ENCODE results near the gene SEC61A2. TPM values are rescaled to one million over a fixed set of nuclear protein-coding genes. Genes with fewer than 3 reads are reported as not detected.
"Not testable (repeated sequence)": the region's sequence is repeated elsewhere in the genome, so short reads cannot be mapped to it uniquely, and the experiment has no call there.

SEC61A2 gene
- total RNA-seq = 1 to 10 TPM; 9.1 to 9.7 TPM

DNA sequence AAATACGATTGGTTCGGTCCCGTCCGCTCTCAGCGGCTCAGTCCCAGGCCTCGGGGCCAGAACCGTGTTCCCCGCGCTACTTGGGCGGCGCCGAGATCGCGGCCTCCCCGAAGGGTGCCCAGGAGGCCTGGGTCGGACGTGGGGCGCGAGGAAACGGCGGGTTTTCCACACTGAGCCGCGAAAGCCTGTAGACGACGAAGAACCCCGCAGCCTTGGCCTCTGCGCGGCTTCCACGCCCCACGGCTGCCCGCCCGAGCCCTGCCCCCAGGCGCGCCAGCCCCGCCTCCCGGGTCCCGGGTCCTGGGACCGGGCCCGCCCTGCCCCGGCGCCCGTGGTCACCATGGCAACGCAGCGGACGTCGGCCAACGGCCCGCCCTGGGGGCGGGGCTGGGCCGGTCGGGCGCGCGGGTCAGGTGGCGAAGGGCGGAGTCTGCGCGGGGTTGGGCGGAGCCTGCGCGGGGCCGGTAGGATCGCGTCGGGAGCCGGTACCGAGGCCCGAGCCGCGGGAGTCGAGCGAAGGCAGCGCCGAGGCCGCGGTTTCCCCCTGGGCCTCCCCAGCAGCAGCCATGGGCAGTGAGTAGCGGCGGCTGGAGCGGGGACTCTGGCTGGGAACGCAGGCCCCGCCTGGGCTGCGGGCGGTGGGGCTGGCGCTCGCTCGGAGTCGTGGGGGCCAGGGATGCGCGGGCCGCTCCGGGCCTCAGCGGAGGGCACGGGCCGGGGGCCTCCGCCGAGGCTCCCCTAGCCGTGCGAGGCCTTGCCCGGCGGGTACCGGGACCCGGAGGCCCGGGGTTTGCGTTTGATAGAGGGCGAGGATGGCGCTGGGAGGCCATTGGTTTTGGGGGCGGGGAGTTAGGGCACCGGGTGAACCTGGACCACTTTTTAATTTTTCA is at the start of gene SEC61A2:
TSS of gene SEC61A2 (plus strand) at position 456 of the 890 bp plus-strand sequence. CDS start at position 567, 111 bp downstream.
- H3K4me1 Mint-ChIP-seq (ENCODE audit: low read depth) = peaks cover 17% of the 10 kb centered on the region
- H3K27ac Mint-ChIP-seq = peak within 1 kb of the TSS; percentile 80
- peak within 1 kb of the TSS; percentile 84 for H3K4me3 Mint-ChIP-seq
- H3K27me3 Mint-ChIP-seq (ENCODE audit: low read depth) = no peaks in the 10 kb centered on the region
- no peaks in the 10 kb centered on the region for H3K9me3 Mint-ChIP-seq (ENCODE audit: insufficient read depth)
- CTCF ChIA-PET = interaction anchor here (0.6 to 1.5 kb wide), 9 partner anchors 8 to 142 kb away, joined by 3 to 6 read pairs (median 4); partner anchors contain the start of genes CDC123 and NUDT5
- POLR2A ChIA-PET = interaction anchor here (0.7 to 1.9 kb wide), 6 partner anchors 17 to 87 kb away, joined by 3 to 11 read pairs (median 6); partner anchors contain the start of genes CDC123, NUDT5 and UPF2
- H3K36me3 Mint-ChIP-seq (ENCODE audit: low read depth) = peaks cover 11% of the 10 kb centered on the region
- ATAC-seq (peak; percentile 96), DNase-seq (peak; percentile 97)

GRCh38 chr10:12081470-12081869 is 48.0 kb upstream of the SEC61A2 start:
- POLR2A ChIA-PET = no interaction called here
- ATAC-seq (no peak), DNase-seq (no peak)
- CTCF ChIA-PET = interaction anchor here (1.2 kb wide), 1 partner anchor 95 kb away, joined by 3 read pairs; no protein-coding TSS in a partner anchor
- H3K27me3 Mint-ChIP-seq (ENCODE audit: low read depth) = no peaks in the 10 kb centered on the region
- H3K4me1 Mint-ChIP-seq (ENCODE audit: low read depth) = no peaks in the 10 kb centered on the region
- H3K27ac Mint-ChIP-seq = no peak overlapping the region
- peaks cover 11% of the 10 kb centered on the region for H3K36me3 Mint-ChIP-seq (ENCODE audit: low read depth)
- H3K4me3 Mint-ChIP-seq = no peak overlapping the region
- no peaks in the 10 kb centered on the region for H3K9me3 Mint-ChIP-seq (ENCODE audit: insufficient read depth)

GRCh38 chr10:12081879-12082557 is 47.5 kb upstream of the SEC61A2 start:
- CTCF ChIA-PET = interaction anchor here (1.2 kb wide), 1 partner anchor 95 kb away, joined by 3 read pairs; no protein-coding TSS in a partner anchor
- no peak overlapping the region for H3K27ac Mint-ChIP-seq
- no peak overlapping the region for H3K4me3 Mint-ChIP-seq
- no peaks in the 10 kb centered on the region for H3K27me3 Mint-ChIP-seq (ENCODE audit: low read depth)
- H3K9me3 Mint-ChIP-seq (ENCODE audit: insufficient read depth) = no peaks in the 10 kb centered on the region
- H3K36me3 Mint-ChIP-seq (ENCODE audit: low read depth) = peaks cover 17% of the 10 kb centered on the region
- H3K4me1 Mint-ChIP-seq (ENCODE audit: low read depth) = no peaks in the 10 kb centered on the region
- no peak for DNase-seq
- ATAC-seq = no peak
- POLR2A ChIA-PET = no interaction called here

DNA sequence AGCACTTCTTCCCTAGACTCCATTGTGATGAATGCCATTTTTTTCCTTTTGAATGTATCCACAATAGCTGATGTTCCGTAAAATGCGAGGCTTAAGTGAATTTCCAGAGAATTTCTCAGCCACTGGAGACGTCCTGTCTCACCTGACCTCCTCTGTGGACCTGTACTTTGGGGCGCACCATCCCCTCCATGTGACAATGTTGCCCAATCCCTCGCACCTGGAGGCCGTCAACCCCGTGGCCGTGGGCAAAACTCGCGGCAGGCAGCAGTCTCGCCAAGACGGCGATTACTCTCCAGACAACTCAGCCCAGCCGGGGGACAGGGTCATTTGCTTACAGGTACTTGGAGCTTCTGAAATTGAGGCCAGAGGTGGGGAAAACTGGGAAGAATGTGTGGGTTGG is 40.6 kb upstream of the SEC61A2 start:
- no peaks in the 10 kb centered on the region for H3K27me3 Mint-ChIP-seq (ENCODE audit: low read depth)

DNA sequence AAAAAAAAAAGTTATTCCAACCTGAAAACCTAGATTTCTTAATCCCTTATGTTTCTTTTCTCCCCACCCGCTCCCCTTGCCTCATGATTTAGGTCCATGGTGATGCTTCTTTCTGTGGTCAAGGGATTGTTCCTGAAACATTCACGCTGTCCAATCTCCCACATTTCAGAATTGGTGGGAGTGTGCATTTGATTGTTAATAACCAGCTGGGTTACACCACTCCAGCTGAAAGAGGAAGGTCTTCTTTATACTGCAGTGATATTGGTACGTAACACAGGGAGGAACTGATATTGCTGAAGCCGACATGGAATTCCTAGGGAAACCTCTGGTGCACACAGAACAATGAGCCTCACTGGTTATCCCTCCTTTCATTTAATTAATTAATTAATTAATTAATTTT is 38.1 kb upstream of the SEC61A2 start:
- Mint-ChIP-seq H3K27me3 (ENCODE audit: low read depth) (no peaks in the 10 kb centered on the region), H3K4me1 (ENCODE audit: low read depth) (no peaks in the 10 kb centered on the region), H3K9me3 (ENCODE audit: insufficient read depth) (no peaks in the 10 kb centered on the region), H3K27ac (no peak overlapping the region), H3K4me3 (no peak overlapping the region), H3K36me3 (ENCODE audit: low read depth) (peaks cover 46% of the 10 kb centered on the region)
- CTCF ChIA-PET = no interaction called here
- POLR2A ChIA-PET = no interaction called here
- DNase-seq = no peak
- no peak for ATAC-seq

More for the DNA sequence above, 40.6 kb upstream of the SEC61A2 start:
- H3K9me3 Mint-ChIP-seq (ENCODE audit: insufficient read depth) = no peaks in the 10 kb centered on the region
- no peak overlapping the region for H3K27ac Mint-ChIP-seq
- no peak for DNase-seq
- ATAC-seq = no peak
- H3K36me3 Mint-ChIP-seq (ENCODE audit: low read depth) = peaks cover 48% of the 10 kb centered on the region
- H3K4me1 Mint-ChIP-seq (ENCODE audit: low read depth) = no peaks in the 10 kb centered on the region
- H3K4me3 Mint-ChIP-seq = no peak overlapping the region
- CTCF ChIA-PET = interaction anchor here (1.3 kb wide), 1 partner anchor 21 kb away, joined by 3 read pairs; no protein-coding TSS in a partner anchor
- POLR2A ChIA-PET = interaction anchor here (0.6 kb wide), 2 partner anchors 34 to 517 kb away, joined by 5 read pairs; no protein-coding TSS in a partner anchor

GRCh38 chr10:12097361-12097760 is 32.1 kb upstream of the SEC61A2 start:
- H3K27ac Mint-ChIP-seq; H3K27me3 Mint-ChIP-seq (ENCODE audit: low read depth); H3K4me3 Mint-ChIP-seq; H3K9me3 Mint-ChIP-seq (ENCODE audit: insufficient read depth); CTCF ChIA-PET; DNase-seq; POLR2A ChIA-PET; ATAC-seq; H3K4me1 Mint-ChIP-seq (ENCODE audit: low read depth): not testable (repeated sequence)
- peaks cover 37% of the 10 kb centered on the region for H3K36me3 Mint-ChIP-seq (ENCODE audit: low read depth)

DNA sequence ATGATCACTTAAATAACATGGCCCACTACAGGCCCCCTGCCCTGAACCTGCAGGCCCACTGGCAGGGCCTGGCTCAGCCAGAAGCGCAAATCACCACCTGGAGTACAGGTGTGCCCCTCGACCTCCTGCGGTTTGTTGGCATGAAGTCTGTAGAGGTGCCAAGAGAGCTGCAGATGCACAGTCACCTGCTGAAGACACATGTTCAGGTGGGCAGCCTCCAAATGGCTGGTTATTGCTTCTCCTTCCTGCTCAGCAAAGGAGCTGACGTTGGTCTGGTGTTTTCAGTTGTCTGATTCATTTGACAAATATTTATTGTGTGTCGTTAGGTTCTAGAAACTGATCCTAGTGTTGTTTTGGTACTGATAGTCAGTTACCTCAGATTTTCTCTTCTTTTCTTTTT is 31.7 kb upstream of the SEC61A2 start:
- Mint-ChIP-seq H3K9me3 (ENCODE audit: insufficient read depth) (no peaks in the 10 kb centered on the region), H3K27me3 (ENCODE audit: low read depth) (no peaks in the 10 kb centered on the region), H3K4me3 (no peak overlapping the region), H3K4me1 (ENCODE audit: low read depth) (no peaks in the 10 kb centered on the region), H3K27ac (no peak overlapping the region), H3K36me3 (ENCODE audit: low read depth) (peaks cover 35% of the 10 kb centered on the region)
- DNase-seq (no peak), ATAC-seq (no peak)
- POLR2A ChIA-PET = no interaction called here
- CTCF ChIA-PET = no interaction called here

DNA sequence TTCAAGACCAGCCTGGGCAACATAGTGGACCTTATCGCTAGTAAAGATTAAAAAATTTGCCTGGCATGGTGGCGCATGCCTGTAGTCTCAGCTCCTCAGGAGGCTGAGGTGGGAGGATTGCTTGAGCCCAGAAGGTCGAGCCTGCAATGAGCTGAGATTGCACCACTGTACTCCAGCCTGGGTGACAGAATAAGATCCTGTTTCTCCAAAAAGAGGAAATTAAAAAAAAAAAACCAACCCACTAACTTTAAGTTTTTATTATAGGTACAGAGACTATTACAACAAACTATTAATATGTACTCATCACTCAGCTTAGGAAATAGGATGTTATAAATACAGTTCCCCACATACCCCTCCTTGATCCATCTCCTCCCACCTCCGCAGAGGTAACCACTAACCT is 30.5 kb upstream of the SEC61A2 start:
- no peak for ATAC-seq
- no peak overlapping the region for H3K27ac Mint-ChIP-seq
- POLR2A ChIA-PET = no interaction called here
- H3K36me3 Mint-ChIP-seq (ENCODE audit: low read depth) = peaks cover 35% of the 10 kb centered on the region
- H3K4me1 Mint-ChIP-seq (ENCODE audit: low read depth) = no peaks in the 10 kb centered on the region
- DNase-seq = no peak
- H3K4me3 Mint-ChIP-seq = no peak overlapping the region
- CTCF ChIA-PET = interaction anchor here (0.6 kb wide), 1 partner anchor 684 kb away, joined by 3 read pairs; no protein-coding TSS in a partner anchor
- H3K27me3 Mint-ChIP-seq (ENCODE audit: low read depth) = no peaks in the 10 kb centered on the region
- H3K9me3 Mint-ChIP-seq (ENCODE audit: insufficient read depth) = no peaks in the 10 kb centered on the region

DNA sequence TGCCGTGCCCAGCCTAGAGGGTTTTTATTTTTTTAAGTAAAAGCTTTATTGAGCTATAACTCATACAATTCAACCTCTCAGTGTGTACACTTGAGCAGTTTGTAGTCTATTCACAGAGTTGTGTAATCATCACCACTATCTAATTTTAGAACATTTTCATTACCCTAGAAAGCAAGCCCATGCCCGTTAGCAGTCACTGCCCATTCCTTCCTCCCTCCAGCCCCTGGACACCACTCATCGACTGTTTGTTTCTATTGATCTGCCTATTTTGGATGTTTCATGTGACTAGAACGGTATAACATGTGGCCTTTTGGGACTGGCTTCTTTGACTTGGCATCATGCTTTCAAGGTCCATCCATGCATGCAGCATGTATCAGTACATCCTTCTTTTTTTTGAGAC is 25.7 kb upstream of the SEC61A2 start:
- Mint-ChIP-seq H3K9me3 (ENCODE audit: insufficient read depth) (no peaks in the 10 kb centered on the region), H3K4me3 (no peak overlapping the region), H3K36me3 (ENCODE audit: low read depth) (peaks cover 46% of the 10 kb centered on the region), H3K27me3 (ENCODE audit: low read depth) (no peaks in the 10 kb centered on the region), H3K4me1 (ENCODE audit: low read depth) (no peaks in the 10 kb centered on the region), H3K27ac (no peak overlapping the region)
- DNase-seq (no peak), ATAC-seq (no peak)
- ChIA-PET CTCF (interaction anchor here (1.5 kb wide), 1 partner anchor 117 kb away, joined by 3 read pairs; no protein-coding TSS in a partner anchor), POLR2A (no interaction called here)

DNA sequence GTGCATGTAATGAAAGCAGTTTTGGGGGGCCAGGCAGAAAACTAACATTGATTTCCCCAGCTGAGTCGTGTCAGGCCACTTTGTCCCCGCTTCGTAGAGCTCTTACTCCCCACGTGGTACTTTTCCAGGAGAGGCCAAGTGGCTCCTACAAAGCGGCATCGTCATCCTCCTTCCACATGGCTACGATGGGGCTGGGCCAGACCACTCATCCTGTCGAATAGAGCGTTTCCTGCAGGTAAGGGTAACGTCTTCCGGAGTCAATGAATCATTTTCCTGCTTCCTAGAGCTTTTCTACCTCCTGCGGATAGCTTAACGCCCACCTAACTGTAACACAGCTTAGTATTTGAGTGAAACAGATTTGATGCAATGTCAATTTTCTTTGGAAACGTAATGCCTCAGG is 21.7 kb upstream of the SEC61A2 start:
- Mint-ChIP-seq H3K4me1 (ENCODE audit: low read depth) (peaks cover 13% of the 10 kb centered on the region), H3K4me3 (no peak overlapping the region), H3K36me3 (ENCODE audit: low read depth) (peaks cover 48% of the 10 kb centered on the region), H3K27ac (no peak overlapping the region), H3K9me3 (ENCODE audit: insufficient read depth) (no peaks in the 10 kb centered on the region), H3K27me3 (ENCODE audit: low read depth) (no peaks in the 10 kb centered on the region)
- ATAC-seq (no peak), DNase-seq (no peak)
- ChIA-PET CTCF (no interaction called here), POLR2A (no interaction called here)

- DNase-seq = no peak
Measured at GRCh38 chr10:12109286-12109685, 20.2 kb upstream of the SEC61A2 start.

DNA sequence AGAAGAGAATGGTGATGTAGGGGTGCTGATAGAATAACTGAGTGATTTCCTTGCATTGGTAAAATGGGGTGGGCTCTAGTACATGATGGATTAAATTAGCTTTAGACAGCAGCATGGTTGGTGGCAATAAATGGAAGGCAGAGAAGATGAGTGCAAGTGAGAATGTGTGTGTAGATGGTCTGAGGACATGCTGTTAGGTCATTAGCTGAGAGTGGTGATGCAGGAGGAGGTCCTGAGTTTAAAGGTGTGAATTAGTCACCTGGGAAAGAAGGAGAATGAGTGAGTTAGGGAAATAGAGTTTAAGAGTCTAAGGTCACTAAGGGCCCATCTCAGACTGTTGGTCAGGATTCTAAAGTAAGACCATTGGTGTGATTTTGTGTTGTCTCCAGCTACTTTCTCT is 17.9 kb upstream of the SEC61A2 start:
- H3K27ac Mint-ChIP-seq = peak overlapping the region; percentile 43
- ATAC-seq = no peak
- peaks cover 36% of the 10 kb centered on the region for H3K36me3 Mint-ChIP-seq (ENCODE audit: low read depth)
- H3K4me3 Mint-ChIP-seq = no peak overlapping the region
- H3K4me1 Mint-ChIP-seq (ENCODE audit: low read depth) = peaks cover 22% of the 10 kb centered on the region
- CTCF ChIA-PET = interaction anchor here (1.1 kb wide), 1 partner anchor 19 kb away, joined by 3 read pairs; no protein-coding TSS in a partner anchor
- no peak for DNase-seq
- no peaks in the 10 kb centered on the region for H3K27me3 Mint-ChIP-seq (ENCODE audit: low read depth)
- POLR2A ChIA-PET = interaction anchor here (1.0 to 1.6 kb wide), 2 partner anchors 11 to 68 kb away, joined by 3 to 4 read pairs; no protein-coding TSS in a partner anchor
- no peaks in the 10 kb centered on the region for H3K9me3 Mint-ChIP-seq (ENCODE audit: insufficient read depth)

More at GRCh38 chr10:12109286-12109685, 20.2 kb upstream of the SEC61A2 start:
- H3K4me3 Mint-ChIP-seq = no peak overlapping the region
- no peak overlapping the region for H3K27ac Mint-ChIP-seq
- H3K4me1 Mint-ChIP-seq (ENCODE audit: low read depth) = peaks cover 22% of the 10 kb centered on the region
- no peaks in the 10 kb centered on the region for H3K9me3 Mint-ChIP-seq (ENCODE audit: insufficient read depth)
- no peaks in the 10 kb centered on the region for H3K27me3 Mint-ChIP-seq (ENCODE audit: low read depth)
- ChIA-PET POLR2A (no interaction called here), CTCF (no interaction called here)
- H3K36me3 Mint-ChIP-seq (ENCODE audit: low read depth) = peaks cover 42% of the 10 kb centered on the region
- ATAC-seq = no peak

Measured in activated CD8-positive, alpha-beta T cell treated with anti-CD3 and anti-CD28 coated beads, Interleukin-2, amount 10 ng/mL, durations not matched to agents 7 days and 5 days (primary cell).